Fibroblast of skin of abdomen (primary cell): Measurements from ENCODE around the gene PGC.

Experiments used
- DNase-seq: peaks from one replicate; pipeline ENCODE4 v3.0.0-alpha.2; 2013

Gene PGC

DNA sequence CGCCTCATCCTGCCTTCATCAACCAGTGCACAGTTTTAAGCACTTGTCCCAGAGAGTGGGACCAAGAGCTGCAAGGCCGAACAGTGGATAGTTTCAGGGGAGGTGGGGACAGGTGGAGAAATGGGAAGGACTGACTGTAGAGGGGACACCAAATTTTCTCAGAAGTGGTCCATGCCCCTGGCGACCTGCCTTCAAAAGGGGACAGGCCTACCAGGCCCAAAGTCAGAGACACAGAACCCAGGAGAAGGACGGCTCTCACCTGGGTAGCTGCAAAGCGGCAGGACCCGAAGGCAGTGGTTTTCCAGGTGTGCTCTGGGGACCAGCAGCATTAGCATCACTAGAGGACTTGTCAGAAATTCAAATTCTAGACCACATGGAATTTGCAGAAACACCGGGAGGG lies 17.6 kb downstream of the PGC start:
- no peak for DNase-seq

DNA sequence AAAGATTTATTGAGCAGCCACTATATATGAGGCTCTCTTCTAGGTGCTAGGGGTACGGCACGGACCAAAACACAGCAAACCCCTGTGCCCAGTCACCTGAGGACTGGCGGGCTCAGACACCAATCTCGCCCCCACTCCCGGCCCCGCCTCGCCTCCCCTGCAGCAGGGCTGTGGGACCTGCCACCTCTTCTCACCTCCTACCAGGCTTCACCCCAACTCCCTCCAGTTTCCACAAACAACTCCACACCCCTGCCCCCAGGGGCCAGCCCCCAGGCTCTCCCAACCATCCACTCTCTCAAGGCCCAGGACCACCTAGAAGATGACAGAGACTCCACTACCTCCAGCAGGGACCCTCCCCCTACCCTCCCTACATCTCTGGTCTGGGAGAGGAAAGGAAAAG lies 18.2 kb downstream of the PGC start:
- DNase-seq = no peak

DNA sequence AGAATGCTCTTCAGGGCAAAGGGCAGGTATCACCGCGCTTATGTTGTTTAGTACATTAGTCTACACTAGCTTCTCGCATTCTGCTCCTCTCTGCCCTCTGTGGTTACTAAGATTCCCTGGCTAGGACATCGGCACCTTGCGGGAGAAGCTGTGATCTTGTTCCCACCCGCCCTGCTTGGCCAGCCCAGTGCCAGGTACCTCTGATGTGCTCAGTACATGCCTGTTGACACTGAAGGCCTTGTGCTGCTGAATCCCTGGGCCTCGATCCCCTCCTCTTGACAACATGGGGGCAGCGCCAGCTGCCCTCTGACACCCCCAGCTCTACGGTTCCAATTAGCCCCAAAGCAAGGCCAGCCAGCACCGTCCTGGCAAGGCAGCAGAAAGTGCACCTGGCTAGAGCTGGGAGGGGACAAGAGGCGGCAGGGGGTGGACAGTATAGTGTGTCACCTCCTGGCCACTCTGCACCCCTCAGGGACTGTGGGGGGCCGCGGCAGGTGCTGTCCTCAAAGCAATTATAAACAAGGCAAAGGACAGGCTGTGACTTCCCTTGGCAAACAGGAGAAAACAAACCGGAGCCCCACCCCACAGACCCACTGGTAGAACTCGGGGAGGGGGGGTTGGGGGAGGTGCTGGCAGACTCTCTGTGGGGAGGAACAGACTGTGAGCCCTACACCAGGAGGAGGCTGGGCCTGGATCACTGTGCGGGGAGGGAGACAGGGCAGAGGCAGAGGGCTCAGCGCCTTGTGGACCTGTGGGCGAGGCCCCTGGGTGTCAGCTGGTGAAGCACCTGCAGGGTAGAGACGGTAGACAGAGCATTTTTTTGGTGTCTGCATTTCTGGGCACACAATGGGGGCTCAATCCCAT lies 18.9 kb downstream of the PGC start:
- DNase-seq = no peak

DNA sequence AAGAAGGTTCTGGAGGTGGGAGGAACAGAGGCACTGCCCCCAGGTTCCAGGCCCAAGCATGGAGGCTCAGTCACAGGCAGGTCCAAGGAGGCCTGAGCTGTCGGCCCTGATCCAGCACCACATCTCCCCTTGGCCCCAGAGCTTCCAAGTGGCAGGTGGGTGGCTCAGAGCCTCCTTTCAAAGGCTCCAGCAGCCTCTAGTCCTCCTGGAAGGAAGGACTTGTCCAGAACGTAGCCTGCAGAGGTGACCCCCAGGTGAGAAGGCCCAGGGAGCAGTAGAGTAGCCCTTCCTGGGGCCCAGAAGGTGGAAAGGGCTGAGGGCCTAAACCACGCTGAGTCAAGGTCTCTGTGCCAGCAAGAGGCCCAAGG lies 19.5 kb downstream of the PGC start:
- DNase-seq = no peak

DNA sequence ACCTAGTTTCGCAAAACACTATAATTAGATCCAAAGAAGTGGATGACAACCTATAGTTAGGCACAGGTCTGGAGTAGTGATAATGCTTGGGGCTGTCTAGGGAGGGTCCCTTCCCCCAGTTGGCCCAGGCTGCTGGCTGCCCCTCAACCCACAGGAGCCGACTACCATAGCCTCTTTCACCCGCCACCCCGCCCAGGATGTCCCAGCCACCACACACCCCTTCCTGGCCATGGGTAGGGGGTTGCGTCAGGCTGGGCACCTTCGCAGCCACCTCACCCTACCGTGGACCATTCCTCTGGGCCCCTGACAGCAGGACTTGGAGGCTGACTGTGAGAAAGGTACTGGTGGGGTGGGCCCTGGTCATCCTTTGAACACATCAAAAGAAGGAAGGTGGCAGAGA lies 20.3 kb downstream of the PGC start:
- no peak for DNase-seq

DNA sequence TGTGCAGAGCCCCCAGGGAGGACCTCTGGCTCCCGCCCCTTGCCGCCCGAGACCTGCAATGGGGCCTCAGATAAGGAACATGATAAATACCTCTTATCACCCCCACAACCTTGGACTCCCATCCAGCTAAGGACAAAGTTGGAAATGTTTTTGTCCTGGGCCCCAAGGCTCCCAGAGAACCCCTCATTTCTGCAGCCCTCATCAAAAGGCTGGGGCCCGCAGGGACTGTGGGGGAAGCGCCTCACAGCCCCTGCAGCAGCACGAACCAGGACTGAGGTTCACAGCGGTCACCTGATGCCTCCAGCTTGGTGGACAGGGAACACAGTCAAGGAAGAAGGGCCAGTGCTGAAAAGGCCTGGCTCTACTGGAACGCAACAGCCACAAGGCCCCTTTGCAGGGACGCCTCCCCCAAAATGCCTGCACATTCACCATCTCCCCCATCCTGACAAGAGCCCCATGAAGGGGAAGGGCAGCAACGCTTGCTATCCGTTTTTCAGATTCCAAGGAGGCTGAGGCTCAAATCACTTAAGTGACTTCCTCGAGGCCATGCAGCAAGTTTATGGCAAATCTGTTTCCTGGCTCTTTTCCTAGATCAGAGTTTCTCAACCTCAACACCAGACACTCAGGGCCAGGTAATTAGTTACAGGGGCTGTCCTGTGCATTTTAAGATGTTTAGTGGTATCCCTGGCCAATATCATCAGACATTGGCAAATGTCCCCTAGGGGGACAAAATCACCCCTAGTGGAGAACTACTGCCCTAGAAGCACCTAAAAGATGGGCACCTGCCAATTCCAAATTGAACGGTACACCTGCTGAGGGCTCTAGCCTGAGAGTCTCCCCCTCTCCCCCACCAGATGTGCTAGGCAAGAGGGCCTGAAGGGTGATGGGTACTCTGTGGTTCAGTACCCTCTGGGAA lies 22.4 kb downstream of the PGC start:
- DNase-seq = no peak

DNA sequence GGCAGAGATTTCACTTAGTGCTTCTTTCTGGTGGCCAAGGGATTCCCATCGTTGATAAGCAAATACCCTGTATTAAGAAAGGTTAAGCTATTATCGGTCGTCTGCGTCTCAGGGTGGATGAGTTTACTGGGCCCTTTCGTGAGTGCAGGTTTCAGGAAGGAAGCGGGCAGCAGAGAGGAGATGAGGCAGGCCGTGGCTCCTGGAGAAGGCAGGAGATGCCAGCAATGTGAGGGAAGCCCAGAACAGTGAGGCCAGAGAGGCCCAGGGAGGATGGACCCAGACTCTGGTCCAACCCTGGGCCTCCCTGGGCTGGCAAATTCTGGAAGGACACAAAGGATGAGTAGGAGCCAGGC lies 23.0 kb downstream of the PGC start:
- no peak for DNase-seq

DNA sequence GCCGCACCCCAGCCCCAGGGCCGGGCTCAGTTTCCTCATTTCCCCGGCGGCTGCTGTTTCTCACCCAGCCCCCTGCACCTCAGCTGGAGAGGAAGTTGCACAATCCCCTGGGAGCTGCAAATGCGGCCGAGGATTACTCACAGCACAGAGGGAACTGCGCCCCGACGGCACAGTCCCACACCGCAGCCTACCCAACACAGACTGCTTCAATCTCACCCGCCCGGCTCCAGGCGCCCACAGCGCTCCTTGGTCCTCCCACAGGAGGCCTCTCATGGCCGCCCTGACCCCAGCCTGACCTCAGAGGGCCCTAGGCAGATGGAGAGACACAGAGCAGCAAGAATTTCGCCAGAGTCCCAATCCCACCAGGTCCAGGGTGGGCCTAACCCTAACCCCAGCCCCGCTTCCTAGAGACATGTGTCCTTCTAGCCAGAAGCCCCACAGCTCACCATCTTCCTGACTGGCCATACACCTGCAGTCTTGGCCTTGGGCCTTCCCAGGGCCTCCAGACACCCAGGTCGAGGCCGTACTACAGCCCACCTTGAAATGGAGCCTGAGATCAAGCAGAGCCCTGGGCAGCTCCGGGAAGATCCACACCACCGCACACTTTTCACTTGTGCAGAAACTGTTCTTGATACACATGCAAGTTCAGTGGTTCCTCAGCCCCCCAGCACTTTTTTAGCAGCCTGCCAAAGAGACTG lies 23.5 kb downstream of the PGC start:
- peak; percentile 88 for DNase-seq

DNA sequence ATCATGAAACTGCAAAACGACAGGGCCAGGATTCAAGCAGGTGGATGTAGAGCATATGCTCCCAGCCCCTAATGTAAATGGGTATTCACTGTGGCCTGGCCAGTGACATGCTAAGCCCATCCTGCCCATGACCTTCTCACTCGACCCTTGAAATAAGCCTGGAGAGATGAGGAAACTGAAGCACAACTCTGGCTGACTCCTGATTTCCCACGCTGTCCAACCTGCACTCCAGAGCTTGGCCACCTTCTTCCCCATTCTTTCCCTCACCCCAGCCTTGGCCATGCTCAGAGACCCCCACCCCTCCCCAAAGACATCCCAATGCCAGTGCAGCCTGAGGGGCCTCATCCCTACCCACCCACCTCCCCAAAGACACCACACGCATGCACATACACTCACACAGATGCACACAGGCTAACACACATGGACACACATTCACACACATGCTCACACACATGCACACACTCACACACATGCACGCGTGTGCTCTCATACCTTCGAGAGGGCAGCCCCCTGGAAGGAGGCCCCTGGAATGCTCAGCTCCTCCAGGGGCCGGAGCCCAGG lies 24.1 kb downstream of the PGC start:
- no peak for DNase-seq

DNA sequence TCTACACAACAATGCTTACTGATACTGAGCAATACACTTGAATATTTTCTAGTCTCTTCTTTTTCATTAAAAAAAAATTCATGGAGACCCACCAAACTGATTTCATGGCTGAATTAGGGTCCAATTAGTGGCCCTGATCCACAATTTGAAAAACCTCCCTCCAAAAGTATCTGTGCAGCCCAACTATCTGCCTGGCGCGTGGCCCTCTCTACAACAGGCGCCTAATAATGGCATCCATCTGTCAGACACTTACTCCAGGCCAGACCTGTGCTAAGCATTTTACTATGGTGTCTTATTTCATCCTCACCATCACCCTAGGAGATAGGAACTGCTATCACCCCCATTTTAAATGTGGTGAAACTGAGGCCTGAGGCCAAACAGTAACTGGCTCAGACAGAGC lies 25.8 kb downstream of the PGC start:
- no peak for DNase-seq

DNA sequence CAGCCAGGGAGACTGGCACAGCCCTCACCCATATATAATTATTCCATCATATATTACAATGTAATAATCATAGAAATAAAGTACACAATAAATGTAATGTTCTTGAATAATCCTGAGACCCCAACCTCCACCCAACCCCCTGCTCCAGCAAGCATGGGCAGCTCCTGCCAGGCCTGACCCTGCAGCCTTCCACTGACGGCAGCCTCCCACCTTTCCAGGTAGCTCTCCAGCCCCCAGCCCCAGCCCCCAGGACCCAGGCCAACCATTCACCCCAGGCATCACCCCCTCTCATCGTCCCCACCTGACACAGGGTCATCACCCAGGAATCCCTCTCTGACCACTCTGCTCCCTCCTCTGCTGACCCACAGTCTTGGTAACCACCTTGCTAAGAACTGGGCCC lies 26.4 kb downstream of the PGC start:
- DNase-seq = no peak

DNA sequence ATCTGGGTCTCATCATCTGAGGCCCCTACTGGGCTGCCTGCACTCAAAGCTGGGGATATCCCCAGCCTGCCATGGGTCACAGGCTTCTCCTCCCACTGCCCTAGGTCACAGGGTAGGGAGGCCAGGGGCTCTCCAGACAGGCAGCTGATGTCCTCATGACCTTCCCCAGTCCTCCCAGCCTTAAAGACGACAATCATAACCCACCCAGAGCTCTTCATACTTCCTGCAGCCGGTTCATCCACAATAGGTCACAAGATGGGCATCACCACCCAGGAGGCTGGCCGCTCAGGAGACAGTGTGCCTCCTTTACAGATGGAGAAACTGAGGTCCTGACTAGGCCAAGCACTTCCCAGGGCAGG lies 27.0 kb downstream of the PGC start:
- DNase-seq = no peak

DNA sequence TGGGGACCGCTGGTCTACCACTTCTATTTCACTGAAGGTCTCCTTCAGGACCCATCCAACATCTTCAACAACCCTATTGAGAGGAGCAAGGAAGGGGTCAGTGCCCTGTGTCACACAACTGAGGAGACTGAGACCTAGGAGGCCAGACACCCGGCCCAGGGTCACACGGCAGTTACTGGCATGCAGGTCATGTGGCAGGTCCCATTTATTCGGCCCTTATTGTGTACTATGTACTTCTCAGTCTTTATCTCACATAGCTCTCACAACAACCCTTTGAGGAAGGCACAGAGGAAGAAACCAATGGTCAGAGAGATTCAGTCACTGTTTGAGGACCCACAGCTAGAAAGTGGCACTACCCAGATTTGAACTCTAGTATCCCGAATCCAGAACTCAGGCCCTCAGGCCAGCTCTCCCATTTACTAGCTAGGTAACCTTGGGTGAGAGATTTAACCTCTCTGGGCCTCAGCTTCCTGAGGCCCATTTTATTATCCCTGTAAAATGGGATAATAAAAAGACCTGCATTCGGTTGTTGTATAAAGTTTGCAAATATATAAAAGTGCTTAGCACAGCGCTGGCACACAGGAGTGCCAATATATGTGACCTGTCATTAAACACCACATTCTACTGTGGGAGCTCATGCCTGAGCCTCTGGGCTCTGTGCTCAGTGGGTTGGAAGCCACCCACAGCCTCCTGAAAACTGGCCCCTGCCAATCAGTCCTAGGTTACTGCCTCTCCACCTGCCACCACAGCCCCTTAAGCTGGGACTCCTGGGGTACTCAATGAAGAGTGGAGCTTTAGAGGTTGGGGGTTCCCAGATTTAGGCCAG lies 27.5 kb downstream of the PGC start:
- no peak for DNase-seq

DNA sequence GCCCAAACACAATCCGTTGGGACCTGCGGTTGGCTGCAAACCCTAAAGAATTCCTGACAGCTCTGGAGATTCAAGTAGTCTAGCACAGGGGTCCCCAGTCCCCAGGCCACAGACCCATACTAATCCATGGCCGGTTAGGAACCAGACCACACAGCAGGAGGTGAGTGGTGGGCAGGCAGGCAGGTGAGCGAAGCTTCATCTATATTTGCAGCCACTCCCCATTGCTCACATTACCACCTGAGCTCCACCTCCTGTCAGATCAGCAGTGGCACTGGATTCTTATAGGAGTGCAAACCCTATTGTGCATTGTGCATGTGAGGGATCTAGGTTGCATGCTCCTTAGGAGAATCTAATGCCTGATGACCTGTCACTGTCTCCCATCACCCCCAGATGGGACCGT lies 28.4 kb downstream of the PGC start:
- no peak for DNase-seq

DNA sequence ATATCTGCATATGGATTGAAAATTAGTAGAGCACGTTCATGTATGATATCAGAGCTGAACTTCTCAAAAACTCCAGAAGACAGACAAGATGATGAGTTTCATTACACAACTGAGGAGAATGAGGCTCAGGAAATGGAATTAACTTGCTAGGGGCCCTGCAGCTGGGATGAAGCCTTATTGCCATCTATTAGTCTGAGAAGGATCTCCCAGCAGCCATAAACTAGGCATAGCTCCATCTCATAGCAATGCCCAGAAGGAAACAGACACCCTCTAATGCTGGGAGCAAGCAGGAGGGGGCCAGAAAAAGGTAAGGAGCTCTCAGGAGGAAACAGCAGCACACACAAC lies 29.8 kb downstream of the PGC start:
- no peak for DNase-seq

DNA sequence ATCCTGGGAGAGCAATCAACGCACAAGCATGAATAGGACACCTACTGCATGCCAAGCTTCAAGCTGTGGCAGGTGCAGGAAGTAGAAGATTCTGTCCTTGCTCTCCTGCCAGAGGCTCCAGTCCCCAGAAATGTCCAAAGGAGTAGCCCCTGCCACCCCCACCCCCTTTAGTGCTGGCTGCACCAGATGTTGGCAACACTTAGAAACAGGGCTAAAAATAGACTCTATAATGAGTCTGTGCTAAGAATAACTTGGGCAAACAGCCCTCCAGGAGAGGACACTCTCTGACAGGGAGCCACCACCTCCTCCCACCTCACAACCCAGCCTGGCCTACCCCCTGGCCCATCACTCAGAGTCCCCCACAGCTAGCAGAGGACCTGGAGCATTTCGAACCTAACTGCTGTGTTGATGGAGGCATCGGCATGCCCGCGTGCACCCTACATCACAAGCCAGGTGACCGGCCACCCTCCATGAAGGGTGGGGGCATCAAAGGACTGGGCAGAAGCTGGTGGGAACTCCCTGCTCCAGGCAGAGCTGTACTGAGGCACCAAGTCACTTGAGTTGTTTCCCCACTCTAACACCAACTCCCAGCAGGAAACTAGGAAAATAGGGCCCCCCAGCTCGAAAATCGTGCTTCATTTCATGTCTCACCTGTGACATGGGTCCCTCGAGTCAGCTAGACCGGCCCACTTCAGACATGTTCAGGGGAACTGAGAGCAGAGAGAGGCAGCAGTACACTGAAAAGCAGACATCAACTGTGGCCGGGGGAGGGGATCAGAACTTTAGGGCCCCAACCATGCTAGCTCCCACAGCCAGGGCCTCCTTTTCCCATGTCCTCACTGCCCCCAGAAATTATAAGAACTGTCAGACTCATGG lies 30.4 kb downstream of the PGC start:
- no peak for DNase-seq

DNA sequence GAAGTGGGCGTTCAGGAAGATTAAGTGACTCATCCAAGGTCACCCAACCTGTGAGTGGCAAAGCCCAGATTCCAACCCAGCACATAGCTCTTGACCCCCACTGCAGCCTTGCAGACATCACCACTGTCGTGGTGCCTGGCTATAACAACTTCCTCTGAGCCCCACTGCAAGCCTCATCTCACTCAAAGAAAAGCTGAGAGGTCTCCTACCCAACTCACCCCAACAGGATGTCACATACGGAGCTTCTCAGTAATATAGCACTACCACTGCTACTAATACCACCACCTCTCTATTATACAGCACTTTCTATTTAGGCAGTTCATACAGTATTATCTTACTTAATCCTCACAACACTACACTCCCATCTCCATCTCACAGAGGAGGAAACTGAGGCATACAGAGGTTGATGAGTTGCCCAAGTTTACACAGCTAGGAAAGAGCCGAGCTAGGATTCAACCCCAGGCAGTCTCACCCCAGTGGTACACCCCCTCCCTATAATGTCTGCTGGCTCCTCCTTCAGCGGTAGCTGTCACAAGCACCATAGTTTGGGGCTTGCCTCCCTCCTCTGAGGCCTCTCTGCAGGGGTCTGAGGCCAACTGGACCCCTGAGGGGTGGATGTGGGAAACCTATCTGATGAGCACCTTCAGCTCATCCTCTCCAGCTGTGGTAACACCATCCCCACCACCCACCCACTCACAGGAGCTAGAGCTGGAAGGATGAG lies 31.2 kb downstream of the PGC start:
- DNase-seq = no peak

DNA sequence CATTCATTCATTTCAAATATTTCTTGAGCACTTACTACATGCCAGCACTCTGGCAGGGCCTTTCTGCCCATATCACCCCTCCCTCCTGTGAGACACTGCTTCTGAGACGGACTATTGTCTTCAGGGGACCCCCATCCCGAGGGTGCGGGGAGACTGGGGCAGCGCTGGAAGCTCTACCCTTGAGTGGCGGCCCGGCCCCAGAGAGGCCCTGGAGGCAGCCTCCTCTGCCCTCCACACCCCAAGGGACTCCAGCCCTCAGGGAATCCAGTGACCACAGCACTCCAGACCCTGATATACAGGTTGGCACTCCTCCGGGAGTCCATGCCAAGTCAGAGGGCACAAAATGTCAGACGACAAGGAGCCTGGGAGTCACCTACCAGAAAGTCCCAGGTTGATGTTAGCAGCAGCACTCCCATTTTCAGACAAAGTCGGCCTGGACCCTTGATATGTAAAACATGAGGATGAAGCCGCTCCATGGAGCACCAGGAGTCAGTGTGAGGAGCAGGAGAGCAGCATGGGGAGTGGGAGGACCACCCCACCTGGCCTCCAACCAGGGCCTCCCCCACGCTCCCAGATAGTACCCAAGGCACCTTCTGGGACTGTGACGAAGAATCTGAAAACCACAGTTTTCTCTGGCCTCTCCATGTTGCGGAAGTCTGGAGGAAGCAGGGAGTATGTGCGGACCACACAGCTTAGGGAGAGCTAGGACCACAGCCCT lies 32.5 kb downstream of the PGC start:
- DNase-seq = no peak

DNA sequence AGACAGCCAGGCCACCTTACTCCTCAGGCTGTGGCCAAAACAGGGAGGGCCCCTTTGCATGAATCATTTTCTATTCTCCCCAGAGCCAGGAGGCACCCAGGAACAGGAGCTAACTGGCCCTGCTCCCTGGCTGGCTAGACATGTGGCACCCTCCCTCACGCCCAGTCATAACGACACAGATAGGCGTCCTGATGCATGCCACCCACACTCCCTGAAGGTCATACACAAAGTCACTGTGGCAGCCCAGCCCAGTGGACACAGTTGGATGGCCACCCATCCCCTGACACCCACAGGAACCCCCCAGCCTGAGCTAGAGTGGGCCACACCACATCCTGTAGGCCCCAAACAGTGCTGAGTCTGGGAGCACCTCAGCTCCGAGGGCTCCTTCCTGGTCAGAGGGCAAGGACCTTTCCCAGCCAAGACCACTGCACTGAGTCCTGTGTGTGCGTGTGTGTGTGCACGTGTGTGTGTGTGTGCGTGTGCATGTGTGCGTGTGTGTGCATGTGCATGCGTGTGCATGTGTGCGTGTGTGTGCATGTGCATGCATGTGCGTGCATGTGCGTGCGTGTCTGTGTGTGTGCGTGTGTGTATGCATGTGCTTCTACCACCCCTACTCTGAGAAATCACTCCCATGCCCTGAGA lies 33.4 kb downstream of the PGC start:
- no peak for DNase-seq
